H1 (cell line): ENCODE data around the gene VPS41. TPM values are rescaled to one million over a fixed set of nuclear protein-coding genes. Genes with fewer than 3 reads are reported as not detected.

Source experiments
- RBBP5 ChIP-seq: IDR thresholded peaks from 2 replicates; pipeline ENCODE4 v1.7.1; 2012; ENCODE audit warnings: low read depth, mild to moderate bottlenecking, inconsistent platforms, low read length, moderate library complexity, borderline replicate concordance
- RFX5 ChIP-seq: IDR thresholded peaks from 2 replicates; pipeline ENCODE4 v1.6.1; 2011; ENCODE audit warnings: low read depth, low read length, improper control_type of control experiment, borderline replicate concordance
- RXRA ChIP-seq: IDR thresholded peaks from 2 replicates; pipeline ENCODE4 v1.6.1; 2011; ENCODE audit warnings: low read depth, mild to moderate bottlenecking, low read length, moderate library complexity; ENCODE audit not compliant: insufficient read depth
- SAP30 ChIP-seq: fragments of 300-600 bp; sonication (generic); IDR thresholded peaks from 2 replicates; pipeline ENCODE4 v1.7.1; 2012; ENCODE audit warnings: low read length, moderate library complexity, mild to moderate bottlenecking, inconsistent platforms; ENCODE audit not compliant: insufficient read depth, insufficient replicate concordance
- SRF ChIP-seq: IDR thresholded peaks from 2 replicates; pipeline ENCODE4 v1.6.1; 2011; ENCODE audit warnings: mild to moderate bottlenecking, low read depth, low read length, moderate library complexity
- polyA plus RNA-seq, 7 experiments: library from polyadenylated mRNA; depleted of rRNA in 3 of 7; stranded (reverse) in 5 of 7; unstranded in 2 of 7; fragments of >200 nt in 5 of 7; fragments of 200-250 nt in 2 of 7; gene quantifications; 1 replicate in 5 of 7; 2 replicates in 1 of 7; 4 replicates in 1 of 7; pipeline versions ENCODE4 v1.2.1 to v1.2.3, GENCODE V29; 2011 to 2013; ENCODE audit warnings: missing spikeins in 2 of 7, mixed read lengths in 2 of 7
- total RNA-seq: library from RNA; stranded (reverse); fragmentation: NEBNext Ultra II Directional; extraction: Animal tissue kit (Norgen Biotek cat#: 25700); gene quantifications from 2 replicates; pipeline ENCODE4 v1.2.1, GENCODE V29; 2021

The VPS41 gene
- total and polyA plus RNA-seq, 2 of the 8 experiments (the other 6 are each of a cell fraction or from before 2014, with no cell fraction given) = 10.7 to 63.3 TPM

DNA sequence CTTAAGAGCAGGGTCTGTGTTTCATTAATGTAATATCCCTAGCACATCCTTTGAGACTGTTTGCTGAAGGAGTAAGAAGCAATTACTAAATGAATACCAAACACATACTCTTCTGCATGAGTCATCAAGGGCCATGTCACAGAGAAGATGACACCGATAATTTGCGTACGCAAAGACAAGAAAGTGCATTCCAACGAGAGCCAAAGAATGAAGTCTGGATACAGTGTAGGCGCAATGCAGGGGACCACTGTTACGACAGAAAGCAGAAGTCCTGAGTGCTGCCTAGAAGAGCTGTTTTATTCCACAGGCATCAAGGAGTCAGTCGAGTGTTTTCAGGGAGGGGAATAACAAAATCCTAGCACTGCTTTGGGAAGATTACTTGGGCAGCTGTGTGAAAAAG, 62.7 kb downstream of the VPS41 start (continued):
- TF ChIP-seq RXRA (no peak), RBBP5 (no peak), SAP30 (no peak), RFX5 (no peak), SRF (no peak)
